Endothelial cell of umbilical vein (primary cell): ENCODE results near the gene CPD. TPM values are rescaled to one million over a fixed set of nuclear protein-coding genes. Genes with fewer than 3 reads are reported as not detected.

Source experiments
- BruUV-seq: library from RNA; stranded (reverse); fragments of 400-500 nt; replicated peaks from 2 replicates; lab custom pipeline; 2021; lab: Mats Ljungman, UMichigan
- CTCF ChIA-PET: fragments of 300-600, 350-600 bp; sonication (Branson Sonifier 250); formaldehyde crosslinking; loops from one replicate; lab custom pipeline; 2021; ENCODE audit warnings: antibody characterized with exemption, inconsistent platforms; lab: Charles Lee
- POLR2A ChIA-PET: fragments of 300-600, 350-600 bp; sonication (Branson Sonifier 250); formaldehyde crosslinking; loops from one replicate; lab custom pipeline; 2021; ENCODE audit warnings: antibody characterized with exemption, inconsistent platforms; lab: Charles Lee
- DNase-seq: peaks from one replicate; pipeline ENCODE4 v3.0.0-alpha.2; 2011; ENCODE audit warnings: low read depth, low spot score
- FAIRE-seq: peaks from 2 replicates; lab custom pipeline; 2011; peaks lifted over from hg19 to GRCh38; lab: Jason Lieb, UNC
- H2AFZ ChIP-seq: 2 replicates; pipeline ENCODE4 v1.6.0; 2012; ENCODE audit warnings: low read depth, low read length, control low read depth, inconsistent platforms
- H3K27ac ChIP-seq: 2 replicates; pipeline ENCODE4 v1.5.1; 2011; ENCODE audit warnings: low read depth, mild to moderate bottlenecking, control low read depth, low read length, moderate library complexity; ENCODE audit not compliant: insufficient read depth
- H3K27me3 ChIP-seq, 2 experiments: 2 replicates each; pipeline versions ENCODE4 v1.6.0 to v1.6.1; 2011; ENCODE audit warnings: low read length in 2 of 2, mixed read lengths in 1 of 2; ENCODE audit not compliant: control insufficient read depth in 2 of 2, insufficient read depth in 2 of 2
- H3K36me3 ChIP-seq, 2 experiments: 2 replicates in 1 of 2; 3 replicates in 1 of 2; pipeline ENCODE4 v1.5.1; 2011; ENCODE audit warnings: low read length in 2 of 2, mild to moderate bottlenecking in 1 of 2, moderate library complexity in 1 of 2; ENCODE audit not compliant: control insufficient read depth in 2 of 2, insufficient read depth in 2 of 2; ENCODE audit errors: extremely low read depth in 1 of 2
- H3K4me1 ChIP-seq: 3 replicates; pipeline ENCODE4 v1.5.1; 2011; ENCODE audit warnings: mild to moderate bottlenecking, low read length; ENCODE audit not compliant: control insufficient read depth, insufficient read depth; ENCODE audit errors: extremely low read depth
- H3K4me2 ChIP-seq: 2 replicates; pipeline ENCODE4 v1.6.1; 2011; ENCODE audit warnings: low read length, control low read depth, mixed read lengths; ENCODE audit not compliant: insufficient read depth
- H3K4me3 ChIP-seq, 3 experiments: fragments of 200-600 bp in 1 of 3; sonication (generic), shearing (Covaris generic) in 1 of 3; replicated peaks in 1 of 3; 2 replicates each; pipeline ENCODE4 v1.5.1; 2011 to 2016; ENCODE audit warnings: control low read depth in 3 of 3, low read length in 3 of 3, mild to moderate bottlenecking in 2 of 3, inconsistent platforms in 1 of 3, low read depth in 1 of 3, moderate library complexity in 1 of 3; ENCODE audit not compliant: insufficient read depth in 1 of 3
- H3K79me2 ChIP-seq: 2 replicates; pipeline ENCODE4 v1.6.0; 2012; ENCODE audit warnings: low read length, inconsistent platforms; ENCODE audit not compliant: control insufficient read depth, insufficient read depth
- H3K9ac ChIP-seq: replicated peaks from 2 replicates; pipeline ENCODE3; 2011; ENCODE audit warnings: low read length, control low read depth; ENCODE audit not compliant: insufficient read depth; ENCODE audit errors: extremely low read depth
- H3K9me1 ChIP-seq: replicated peaks from 3 replicates; pipeline ENCODE4 v1.6.0; 2011; ENCODE audit warnings: mild to moderate bottlenecking, low read length; ENCODE audit not compliant: control insufficient read depth, insufficient read depth; ENCODE audit errors: extremely low read depth
- H3K9me3 ChIP-seq: replicated peaks from 2 replicates; pipeline ENCODE4 v1.5.1; 2012; ENCODE audit warnings: low read length, inconsistent platforms; ENCODE audit not compliant: control insufficient read depth, insufficient read depth
- H4K20me1 ChIP-seq: replicated peaks from 2 replicates; pipeline ENCODE3; 2011; ENCODE audit warnings: mild to moderate bottlenecking, low read length; ENCODE audit not compliant: control insufficient read depth, insufficient read depth; ENCODE audit errors: extremely low read depth
- CTCF ChIP-seq, 2 donors: IDR thresholded peaks; 1 replicate in 1 of 2; 2 replicates in 1 of 2; pipeline ENCODE4 v1.5.1; 2011; ENCODE audit warnings: low read length in 2 of 2, mild to moderate bottlenecking in 2 of 2, moderate library complexity in 2 of 2, control low read depth in 1 of 2, inconsistent platforms in 1 of 2, low read depth in 1 of 2; ENCODE audit not compliant: insufficient read depth in 1 of 2; ENCODE audit errors: extremely low read depth in 1 of 2
- EZH2 ChIP-seq: IDR thresholded peaks from 2 replicates; pipeline ENCODE4 v1.6.1; 2012; ENCODE audit warnings: borderline replicate concordance, low read depth, mild to moderate bottlenecking, moderate library complexity, low read length, inconsistent platforms; ENCODE audit not compliant: severe bottlenecking
- FOS ChIP-seq: IDR thresholded peaks from 2 replicates; pipeline ENCODE4 v1.6.1; 2011; ENCODE audit warnings: mild to moderate bottlenecking, low read length, moderate library complexity, borderline replicate concordance; ENCODE audit not compliant: insufficient read depth
- GATA2 ChIP-seq: IDR thresholded peaks from 2 replicates; pipeline ENCODE4 v1.7.0; 2011; ENCODE audit warnings: low read depth, mild to moderate bottlenecking, moderate library complexity, mixed read lengths, low read length; ENCODE audit not compliant: insufficient read length, insufficient read depth
- JUN ChIP-seq: IDR thresholded peaks from 2 replicates; pipeline ENCODE4 v1.6.1; 2011; ENCODE audit warnings: borderline replicate concordance, low read depth; ENCODE audit not compliant: insufficient read length, insufficient read depth
- MAX ChIP-seq: IDR thresholded peaks from 2 replicates; pipeline ENCODE4 v1.6.1; 2011; ENCODE audit not compliant: insufficient read depth, insufficient read length
- MYC ChIP-seq: IDR thresholded peaks from one replicate; pipeline ENCODE4 v1.6.1; 2011; ENCODE audit warnings: mild to moderate bottlenecking, low read depth, low read length
- POLR2A ChIP-seq: IDR thresholded peaks from 2 replicates; pipeline ENCODE4 v1.6.1; 2012; ENCODE audit warnings: low read depth, mild to moderate bottlenecking, control low read depth, low read length
- POLR2AphosphoS5 ChIP-seq: IDR thresholded peaks from 2 replicates; pipeline ENCODE4 v1.6.1; 2012; ENCODE audit warnings: low read depth, mild to moderate bottlenecking, control low read depth, low read length, moderate library complexity; ENCODE audit not compliant: insufficient read depth
- dilution Hi-C: fragments of 300-500 bp; cut with MboI; formaldehyde crosslinking; loops from one replicate; pipeline ENCODE4 v1.15.0; 2019; ENCODE audit warnings: low sequenced_read_pairs; ENCODE audit not compliant: extremely low pct_ligation_motif_present
- intact Hi-C: fragments of 100-400 bp; cut with micrococcal nuclease; formaldehyde crosslinking; loops from one replicate; pipeline ENCODE4 v1.10.0; 2022
- polyA plus RNA-seq, 4 experiments: library from polyadenylated mRNA; depleted of rRNA in 3 of 4; stranded (reverse) in 3 of 4; unstranded in 1 of 4; fragments of >200 nt; gene quantifications; 2 replicates each; pipeline versions ENCODE4 v1.2.1 to v1.2.3, GENCODE V29; 2011 to 2012; ENCODE audit warnings: missing spikeins in 1 of 4
- total RNA-seq: library from RNA; stranded (reverse); gene quantifications from 2 replicates; pipeline ENCODE4 v1.2.3, GENCODE V29; 2021

Gene CPD
- total and polyA plus RNA-seq, 2 donors (not counting 3 experiments of a cell fraction or from before 2014, with no cell fraction given), result 18.3 to 63.6 TPM

GRCh38 chr17:30368912-30369720 is 9.6 kb upstream of the CPD start:
- H2AFZ ChIP-seq, result no peak overlapping the region
- no TSS peak for BruUV-seq

More at GRCh38 chr17:30368912-30369720, 9.6 kb upstream of the CPD start:
- H3K4me3 ChIP-seq, result no peak overlapping the region
- H3K4me1 ChIP-seq, result no peaks in the 10 kb centered on the region
- ChIA-PET CTCF (interaction anchor here (1.4 to 1.6 kb wide), 2 partner anchors 11 to 28 kb away, joined by 3 read pairs; no protein-coding TSS in a partner anchor), POLR2A (no interaction called here)
- no peak for FAIRE-seq
- H3K9ac ChIP-seq, result no peak overlapping the region
- H3K9me3 ChIP-seq, result no peaks in the 10 kb centered on the region
- no peaks in the 10 kb centered on the region for H3K36me3 ChIP-seq
- no peaks in the 10 kb centered on the region for H4K20me1 ChIP-seq
- H3K27ac ChIP-seq, result no peak overlapping the region
- H3K9me1 ChIP-seq, result no peaks in the 10 kb centered on the region
- H3K4me2 ChIP-seq, result no peak overlapping the region
- no peaks in the 10 kb centered on the region for H3K79me2 ChIP-seq
- intact Hi-C loops, result no loop called here
- peaks cover 3 to 13% of the 10 kb centered on the region in 2 experiments for H3K27me3 ChIP-seq
- dilution Hi-C loops, result no loop called here
- no peak for TF ChIP-seq CTCF (IDR thresholded peaks at IDR 0.05; ENCODE audit: extremely low read depth in 1 of 2, insufficient read depth in 1 of 2, low read depth in 1 of 2, low read length in 2 of 2)
- TF ChIP-seq JUN, result no peak
- no peak for TF ChIP-seq EZH2
- no peak for TF ChIP-seq FOS
- TF ChIP-seq MAX, result no peak
- no peak for TF ChIP-seq MYC
- TF ChIP-seq POLR2A, result no peak
- no peak for TF ChIP-seq POLR2AphosphoS5
- no peak for TF ChIP-seq GATA2
- DNase-seq, result no peak
